ENCODE results near the gene XYLT2.
"Not testable (repeated sequence)": the region's sequence is repeated elsewhere in the genome, so short reads cannot be mapped to it uniquely, and the experiment has no call there.

The XYLT2 gene

GRCh38 chr17:50333291-50334057 is 12.5 kb upstream of the XYLT2 start:
- not testable (repeated sequence) for H3K36me3 ChIP-seq (ENCODE audit: insufficient read depth, low read length); H3K27ac ChIP-seq (ENCODE audit: low read depth, low read length); H3K27me3 ChIP-seq (ENCODE audit: insufficient read depth, low read length); H3K9ac ChIP-seq (ENCODE audit: low read depth, low read length); H3K4me3 ChIP-seq (ENCODE audit: low read length); H3K9me3 ChIP-seq (ENCODE audit: insufficient read depth, low read depth, low read length); H3K4me1 ChIP-seq (ENCODE audit: insufficient read depth, low read length)
- WGBS = 80% methylated on average over 10 of the region's 14 CpGs

- Histone ChIP-seq H3K27ac (ENCODE audit: low read depth, low read length) (no peak overlapping the region), H3K4me3 (ENCODE audit: low read length) (no peak overlapping the region), H3K27me3 (ENCODE audit: insufficient read depth, low read length) (no peaks in the 10 kb centered on the region), H3K9me3 (ENCODE audit: insufficient read depth, low read depth, low read length) (peaks cover 15% of the 10 kb centered on the region), H3K9ac (ENCODE audit: low read depth, low read length) (no peak overlapping the region), H3K36me3 (ENCODE audit: insufficient read depth, low read length) (no peaks in the 10 kb centered on the region), H3K4me1 (ENCODE audit: insufficient read depth, low read length) (0 out of 2 replicates have a peak, but pooled peaks cover 4% of the 10 kb centered on the region)
- 75% methylated on average over 2 of the region's 2 CpGs for WGBS
Observed at GRCh38 chr17:50337956-50338355, 8.0 kb upstream of the XYLT2 start.

- Histone ChIP-seq H3K27ac (ENCODE audit: low read depth, low read length) (no peak overlapping the region), H3K9ac (ENCODE audit: low read depth, low read length) (no peak overlapping the region), H3K36me3 (ENCODE audit: insufficient read depth, low read length) (no peaks in the 10 kb centered on the region), H3K4me1 (ENCODE audit: insufficient read depth, low read length) (0 out of 2 replicates have a peak, but pooled peaks cover under 1% of the 10 kb centered on the region), H3K4me3 (ENCODE audit: low read length) (no peak overlapping the region), H3K9me3 (ENCODE audit: insufficient read depth, low read depth, low read length) (peaks cover 15% of the 10 kb centered on the region), H3K27me3 (ENCODE audit: insufficient read depth, low read length) (no peaks in the 10 kb centered on the region)
Observed at GRCh38 chr17:50338645-50339044, 7.3 kb upstream of the XYLT2 start.

GRCh38 chr17:50339381-50339780 is 6.5 kb upstream of the XYLT2 start:
- Histone ChIP-seq H3K9me3 (ENCODE audit: insufficient read depth, low read depth, low read length) (peaks cover 15% of the 10 kb centered on the region), H3K9ac (ENCODE audit: low read depth, low read length) (no peak overlapping the region), H3K4me1 (ENCODE audit: insufficient read depth, low read length) (no peaks in the 10 kb centered on the region), H3K27ac (ENCODE audit: low read depth, low read length) (no peak overlapping the region), H3K4me3 (ENCODE audit: low read length) (no peak overlapping the region), H3K36me3 (ENCODE audit: insufficient read depth, low read length) (no peaks in the 10 kb centered on the region), H3K27me3 (ENCODE audit: insufficient read depth, low read length) (peaks cover 3% of the 10 kb centered on the region)

- H3K9ac ChIP-seq (ENCODE audit: low read depth, low read length) = no peak overlapping the region
- no peak overlapping the region for H3K27ac ChIP-seq (ENCODE audit: low read depth, low read length)
- WGBS = 84% methylated on average over 13 of the region's 13 CpGs
- H3K36me3 ChIP-seq (ENCODE audit: insufficient read depth, low read length) = no peaks in the 10 kb centered on the region
- no peaks in the 10 kb centered on the region for H3K9me3 ChIP-seq (ENCODE audit: insufficient read depth, low read depth, low read length)
- peaks cover 16% of the 10 kb centered on the region for H3K27me3 ChIP-seq (ENCODE audit: insufficient read depth, low read length)
- H3K4me3 ChIP-seq (ENCODE audit: low read length) = peak overlapping the region; percentile 79
- peaks cover 13% of the 10 kb centered on the region; the same call in 1 of the 2 replicates for H3K4me1 ChIP-seq (ENCODE audit: insufficient read depth, low read length)
Observed at GRCh38 chr17:50344731-50345365, 1.1 kb upstream of the XYLT2 start.

- peaks cover 13% of the 10 kb centered on the region; the same call in 1 of the 2 replicates for H3K4me1 ChIP-seq (ENCODE audit: insufficient read depth, low read length)
- under 1% methylated on average over 57 of the region's 57 CpGs for WGBS
- peak overlapping the region; percentile 79; the same call in 1 of the 2 replicates for H3K27ac ChIP-seq (ENCODE audit: low read depth, low read length)
- no peaks in the 10 kb centered on the region for H3K9me3 ChIP-seq (ENCODE audit: insufficient read depth, low read depth, low read length)
- peak overlapping the region; percentile 79 for H3K4me3 ChIP-seq (ENCODE audit: low read length)
- no peaks in the 10 kb centered on the region for H3K36me3 ChIP-seq (ENCODE audit: insufficient read depth, low read length)
- H3K27me3 ChIP-seq (ENCODE audit: insufficient read depth, low read length) = peaks cover 16% of the 10 kb centered on the region
- H3K9ac ChIP-seq (ENCODE audit: low read depth, low read length) = peak overlapping the region; percentile 80
Observed at GRCh38 chr17:50346313-50347116, 589 bp downstream of the XYLT2 start.

- Histone ChIP-seq H3K27ac (ENCODE audit: low read depth, low read length) (no peak overlapping the region), H3K4me1 (ENCODE audit: insufficient read depth, low read length) (peaks cover 13% of the 10 kb centered on the region; the same call in 1 of the 2 replicates), H3K9ac (ENCODE audit: low read depth, low read length) (peak overlapping the region; percentile 80), H3K9me3 (ENCODE audit: insufficient read depth, low read depth, low read length) (no peaks in the 10 kb centered on the region), H3K27me3 (ENCODE audit: insufficient read depth, low read length) (peaks cover 16% of the 10 kb centered on the region), H3K4me3 (ENCODE audit: low read length) (peak overlapping the region; percentile 79), H3K36me3 (ENCODE audit: insufficient read depth, low read length) (no peaks in the 10 kb centered on the region; the same call in 1 of the 2 replicates)
- 13% methylated on average over 16 of the region's 17 CpGs for WGBS
Observed at GRCh38 chr17:50347117-50347893, 1.4 kb downstream of the XYLT2 start.

GRCh38 chr17:50347894-50348291 is 2.0 kb downstream of the XYLT2 start:
- H3K9ac ChIP-seq (ENCODE audit: low read depth, low read length) = no peak overlapping the region
- no peak overlapping the region for H3K27ac ChIP-seq (ENCODE audit: low read depth, low read length)
- H3K4me1 ChIP-seq (ENCODE audit: insufficient read depth, low read length) = peaks cover 13% of the 10 kb centered on the region; the same call in 1 of the 2 replicates
- H3K4me3 ChIP-seq (ENCODE audit: low read length) = peak overlapping the region; percentile 79
- H3K36me3 ChIP-seq (ENCODE audit: insufficient read depth, low read length) = no peaks in the 10 kb centered on the region; the same call in 1 of the 2 replicates
- H3K9me3 ChIP-seq (ENCODE audit: insufficient read depth, low read depth, low read length) = no peaks in the 10 kb centered on the region
- peaks cover 16% of the 10 kb centered on the region for H3K27me3 ChIP-seq (ENCODE audit: insufficient read depth, low read length)
- WGBS = 79% methylated on average over 2 of the region's 3 CpGs

- no peaks in the 10 kb centered on the region; the same call in 1 of the 2 replicates for H3K36me3 ChIP-seq (ENCODE audit: insufficient read depth, low read length)
- H3K4me3 ChIP-seq (ENCODE audit: low read length) = no peak overlapping the region
- WGBS = 81% methylated on average over 6 of the region's 7 CpGs
- H3K9ac ChIP-seq (ENCODE audit: low read depth, low read length) = no peak overlapping the region
- H3K27ac ChIP-seq (ENCODE audit: low read depth, low read length) = no peak overlapping the region
- H3K9me3 ChIP-seq (ENCODE audit: insufficient read depth, low read depth, low read length) = no peaks in the 10 kb centered on the region
- peaks cover 16% of the 10 kb centered on the region for H3K27me3 ChIP-seq (ENCODE audit: insufficient read depth, low read length)
- peaks cover 13% of the 10 kb centered on the region; the same call in 1 of the 2 replicates for H3K4me1 ChIP-seq (ENCODE audit: insufficient read depth, low read length)
Observed at GRCh38 chr17:50348522-50349242, 2.8 kb downstream of the XYLT2 start.

GRCh38 chr17:50349243-50349600 is 3.3 kb downstream of the XYLT2 start:
- Histone ChIP-seq H3K27me3 (ENCODE audit: insufficient read depth, low read length) (peaks cover 15% of the 10 kb centered on the region), H3K9me3 (ENCODE audit: insufficient read depth, low read depth, low read length) (no peaks in the 10 kb centered on the region), H3K4me1 (ENCODE audit: insufficient read depth, low read length) (peaks cover 13% of the 10 kb centered on the region; the same call in 1 of the 2 replicates), H3K9ac (ENCODE audit: low read depth, low read length) (no peak overlapping the region), H3K36me3 (ENCODE audit: insufficient read depth, low read length) (peaks cover 5% of the 10 kb centered on the region), H3K4me3 (ENCODE audit: low read length) (no peak overlapping the region), H3K27ac (ENCODE audit: low read depth, low read length) (no peak overlapping the region)
- 98% methylated on average over 5 of the region's 5 CpGs for WGBS

Measured in HUES64 (cell line).